Measurements from ENCODE around the gene USHBP1. TPM values are rescaled to one million over a fixed set of nuclear protein-coding genes. Genes with fewer than 3 reads are reported as not detected.

USHBP1 gene
- total and polyA plus RNA-seq, 2 experiments from 2014 or later, result not detected

DNA sequence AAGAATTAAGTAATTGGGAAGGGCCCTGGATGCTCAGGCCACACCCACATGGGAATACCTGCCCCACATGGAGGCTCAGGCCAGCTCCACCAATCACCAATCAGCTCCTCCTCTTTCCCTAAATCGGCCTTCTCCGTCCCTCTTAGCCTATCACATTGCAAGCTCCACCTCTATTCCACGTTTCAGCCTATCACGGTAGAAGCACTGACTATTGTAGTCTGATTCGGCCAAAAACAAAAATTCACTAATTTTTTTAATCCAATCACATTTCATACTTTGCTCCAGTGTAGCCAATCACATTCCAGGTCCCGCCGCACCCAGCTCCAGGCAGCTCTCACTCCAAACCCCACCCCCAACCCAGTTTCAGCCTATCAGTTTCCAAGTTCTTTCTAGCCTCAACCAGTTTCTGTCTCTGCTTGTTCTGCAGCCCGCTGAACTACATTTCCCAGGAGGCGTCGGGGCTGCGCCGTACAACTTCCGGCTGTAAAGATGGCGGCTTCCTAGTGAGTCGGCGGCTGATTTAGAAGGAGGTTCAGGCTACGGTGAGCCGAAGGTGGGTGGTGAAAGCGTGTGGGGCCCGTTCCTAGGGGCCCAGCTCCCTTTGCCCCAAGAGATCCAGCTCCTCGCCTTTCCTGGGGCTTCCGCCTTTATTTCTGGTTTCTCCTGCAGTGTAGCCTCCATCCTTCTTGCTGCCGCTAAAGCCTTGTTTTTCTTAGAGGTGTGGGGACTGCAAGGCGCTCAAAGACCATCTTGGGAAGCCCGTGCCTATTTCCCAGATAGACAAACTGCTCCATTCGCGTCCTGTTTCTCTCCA lies 2.6 kb upstream of the USHBP1 start, which contains the start of gene BABAM1:
TSS of gene BABAM1 (plus strand) at position 469 of the 814 bp plus-strand sequence. CDS start 1,364 bp downstream, outside the sequence.
- peaks cover 30% of the 10 kb centered on the region for H3K79me2 ChIP-seq (ENCODE audit: insufficient read depth)
- H3K9ac ChIP-seq, result peak within 1 kb of the TSS; percentile 88
- peaks cover 6% of the 10 kb centered on the region for H3K4me1 ChIP-seq (ENCODE audit: insufficient read depth)
- H3K36me3 ChIP-seq (ENCODE audit: low read depth), result 0 out of 2 replicates have a peak, but pooled peaks cover 4% of the 10 kb centered on the region
- peak within 1 kb of the TSS; percentile 96 for H2AFZ ChIP-seq
- H3K27ac ChIP-seq, result peak within 1 kb of the TSS; percentile 68
- no peaks in the 10 kb centered on the region for H3K9me3 ChIP-seq (ENCODE audit: low read depth)
- 0 to 1% methylated on average over 27 of the region's 27 CpGs for WGBS, 2 experiments (ENCODE audit: low coverage in 1 of 2, low lambda C conversion rate in 2 of 2, missing lambda C conversion rate in 2 of 2)
- H3K27me3 ChIP-seq (replicated peaks; ENCODE audit: insufficient read depth), result no peaks in the 10 kb centered on the region
- H3F3A ChIP-seq (ENCODE audit: insufficient read depth), result peaks cover 7% of the 10 kb centered on the region
- peak; percentile 98 for DNase-seq
- no peak for TF ChIP-seq EZH2phosphoT487 (IDR thresholded peaks at IDR 0.05; ENCODE audit: insufficient read depth, low read depth)
- no peak for TF ChIP-seq EZH2 (IDR thresholded peaks at IDR 0.05; ENCODE audit: insufficient read depth, poor library complexity, severe bottlenecking)
- H3K4me3 ChIP-seq, result peak within 1 kb of the TSS; percentile 96
- H3K4me2 ChIP-seq (ENCODE audit: unreplicated experiment), result peak within 1 kb of the TSS; percentile 97
- H4K20me1 ChIP-seq (ENCODE audit: insufficient read depth), result no peaks in the 10 kb centered on the region
- H3K9me2 ChIP-seq (ENCODE audit: insufficient read depth), result no peaks in the 10 kb centered on the region
- in situ Hi-C loops (cut with MboI), result no loop called here

GRCh38 chr19:17266589-17266974 lies 2.0 kb upstream of the USHBP1 start:
- Histone ChIP-seq H3K4me1 (ENCODE audit: insufficient read depth) (peaks cover 6% of the 10 kb centered on the region), H3K9ac (no peak overlapping the region), H3K36me3 (ENCODE audit: low read depth) (0 out of 2 replicates have a peak, but pooled peaks cover 4% of the 10 kb centered on the region), H3K4me3 (no peak overlapping the region), H3K9me2 (ENCODE audit: insufficient read depth) (no peaks in the 10 kb centered on the region), H3K9me3 (ENCODE audit: low read depth) (no peaks in the 10 kb centered on the region), H3F3A (ENCODE audit: insufficient read depth) (peaks cover 7% of the 10 kb centered on the region), H4K20me1 (ENCODE audit: insufficient read depth) (no peaks in the 10 kb centered on the region), H2AFZ (peak overlapping the region; percentile 65), H3K27me3 (replicated peaks; ENCODE audit: insufficient read depth) (no peaks in the 10 kb centered on the region), H3K79me2 (ENCODE audit: insufficient read depth) (peaks cover 30% of the 10 kb centered on the region), H3K27ac (no peak overlapping the region), H3K4me2 (ENCODE audit: unreplicated experiment) (no peak overlapping the region)
- TF ChIP-seq EZH2phosphoT487 (IDR thresholded peaks at IDR 0.05; ENCODE audit: insufficient read depth, low read depth) (no peak), EZH2 (IDR thresholded peaks at IDR 0.05; ENCODE audit: insufficient read depth, poor library complexity, severe bottlenecking) (no peak)
- WGBS, 2 experiments (ENCODE audit: low coverage in 1 of 2, low lambda C conversion rate in 2 of 2, missing lambda C conversion rate in 2 of 2), result 75 to 76% methylated on average over 12 of the region's 12 CpGs
- DNase-seq, result no peak
- in situ Hi-C loops (cut with MboI), result no loop called here

DNA sequence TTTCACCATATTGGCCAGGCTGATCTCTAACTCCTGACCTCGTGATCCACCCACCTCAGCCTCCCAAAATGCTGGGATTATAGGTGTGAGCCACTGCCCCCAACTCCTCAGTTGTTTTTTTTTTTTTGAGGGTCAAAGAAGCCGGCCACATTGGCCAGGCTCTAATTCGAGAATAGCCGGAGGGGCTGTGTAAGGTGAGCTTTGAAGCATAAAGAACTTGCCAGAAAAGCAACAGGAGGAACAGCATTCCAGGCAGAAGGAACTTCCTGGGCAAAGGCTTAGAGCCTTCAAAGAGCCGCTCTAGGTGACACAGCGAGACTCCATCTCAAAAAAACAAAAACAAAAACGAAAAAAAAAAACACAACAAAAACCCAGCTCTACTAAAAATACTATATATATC lies 1.5 kb upstream of the USHBP1 start:
- no peaks in the 10 kb centered on the region for H3K9me2 ChIP-seq (ENCODE audit: insufficient read depth)
- H3F3A ChIP-seq (ENCODE audit: insufficient read depth), result peaks cover 7% of the 10 kb centered on the region
- in situ Hi-C loops (cut with MboI), result no loop called here
- H2AFZ ChIP-seq, result peak overlapping the region; percentile 65
- H3K4me3 ChIP-seq, result no peak overlapping the region
- DNase-seq, result no peak
- H3K27me3 ChIP-seq (replicated peaks; ENCODE audit: insufficient read depth), result no peaks in the 10 kb centered on the region
- H3K36me3 ChIP-seq (ENCODE audit: low read depth), result no peaks in the 10 kb centered on the region
- no peak overlapping the region for H3K27ac ChIP-seq
- peaks cover 30% of the 10 kb centered on the region for H3K79me2 ChIP-seq (ENCODE audit: insufficient read depth)
- no peaks in the 10 kb centered on the region for H3K9me3 ChIP-seq (ENCODE audit: low read depth)
- peaks cover 6% of the 10 kb centered on the region for H3K4me1 ChIP-seq (ENCODE audit: insufficient read depth)
- TF ChIP-seq EZH2phosphoT487 (IDR thresholded peaks at IDR 0.05; ENCODE audit: insufficient read depth, low read depth) (no peak), EZH2 (IDR thresholded peaks at IDR 0.05; ENCODE audit: insufficient read depth, poor library complexity, severe bottlenecking) (no peak)
- 88 to 91% methylated on average over 7 of the region's 7 CpGs for WGBS, 2 experiments (ENCODE audit: low coverage in 1 of 2, low lambda C conversion rate in 2 of 2, missing lambda C conversion rate in 2 of 2)
- H4K20me1 ChIP-seq (ENCODE audit: insufficient read depth), result no peaks in the 10 kb centered on the region
- no peak overlapping the region for H3K9ac ChIP-seq
- no peak overlapping the region for H3K4me2 ChIP-seq (ENCODE audit: unreplicated experiment)

DNA sequence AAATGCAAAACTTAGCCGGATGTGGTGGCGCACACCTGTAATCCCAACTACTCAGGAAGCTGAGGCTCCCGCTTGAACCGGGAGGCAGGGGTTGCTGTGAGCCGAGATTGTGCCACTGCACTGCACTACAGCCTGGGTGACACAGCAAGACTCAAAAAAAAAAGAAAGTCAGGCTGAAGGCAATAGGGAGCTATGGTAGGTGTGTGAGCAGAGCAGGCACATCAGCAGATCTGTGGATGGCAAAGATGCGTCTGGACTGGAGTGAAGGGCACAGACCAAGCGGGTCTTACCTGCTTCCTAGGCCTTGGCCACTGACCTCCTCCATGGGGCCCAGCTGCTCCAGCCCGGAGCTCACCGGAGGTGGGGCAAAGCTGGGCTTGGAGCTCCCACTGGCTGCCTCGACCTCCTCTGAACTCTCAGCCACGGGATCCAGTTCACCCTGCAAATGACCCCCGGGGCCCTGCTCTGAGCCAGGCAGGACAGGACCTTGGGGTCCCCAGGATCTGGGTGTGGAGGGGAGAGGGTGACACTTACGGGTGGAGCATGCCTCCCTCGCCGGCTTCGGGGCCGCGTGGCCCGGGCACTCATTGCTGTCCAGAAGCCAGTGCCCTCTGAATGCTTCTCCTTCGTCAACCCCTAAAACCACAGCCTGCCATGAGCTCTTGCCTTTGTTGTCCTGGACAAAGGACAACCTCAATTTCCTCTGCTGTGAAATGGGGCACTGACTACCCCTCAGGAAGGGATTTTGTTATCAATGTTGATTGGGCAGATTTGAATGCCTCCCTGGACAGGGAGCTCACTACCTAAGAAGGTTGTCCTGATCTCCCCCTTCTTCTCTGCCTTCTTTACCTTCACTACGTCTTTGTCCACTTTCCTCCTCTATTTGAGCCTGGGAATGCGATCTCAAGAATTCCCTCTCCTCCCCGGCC lies 569 bp downstream of the USHBP1 start:
- Histone ChIP-seq H3K79me2 (ENCODE audit: insufficient read depth) (peaks cover 16% of the 10 kb centered on the region), H3K27me3 (replicated peaks; ENCODE audit: insufficient read depth) (no peaks in the 10 kb centered on the region), H3K9ac (no peak overlapping the region), H3K4me2 (ENCODE audit: unreplicated experiment) (no peak overlapping the region), H3K9me3 (ENCODE audit: low read depth) (no peaks in the 10 kb centered on the region), H3K4me1 (ENCODE audit: insufficient read depth) (peaks cover 6% of the 10 kb centered on the region), H2AFZ (no peak overlapping the region), H4K20me1 (ENCODE audit: insufficient read depth) (no peaks in the 10 kb centered on the region), H3K9me2 (ENCODE audit: insufficient read depth) (no peaks in the 10 kb centered on the region), H3K36me3 (ENCODE audit: low read depth) (no peaks in the 10 kb centered on the region), H3K4me3 (no peak overlapping the region), H3F3A (ENCODE audit: insufficient read depth) (peaks cover 7% of the 10 kb centered on the region), H3K27ac (no peak overlapping the region)
- WGBS, 2 experiments (ENCODE audit: low coverage in 1 of 2, low lambda C conversion rate in 2 of 2, missing lambda C conversion rate in 2 of 2), result 72 to 83% methylated on average over 17 to 23 of the region's 23 CpGs
- DNase-seq, result no peak
- TF ChIP-seq EZH2phosphoT487 (IDR thresholded peaks at IDR 0.05; ENCODE audit: insufficient read depth, low read depth) (no peak), EZH2 (IDR thresholded peaks at IDR 0.05; ENCODE audit: insufficient read depth, poor library complexity, severe bottlenecking) (no peak)
- in situ Hi-C loops (cut with MboI), result no loop called here
